HepG2 (cell line): ENCODE data around the gene LRP1B. TPM values are rescaled to one million over a fixed set of nuclear protein-coding genes. Genes with fewer than 3 reads are reported as not detected.

ENCODE experiments used
- ATAC-seq: fragments of 200-7000 bp; cut with Tn5 transposase; 3 replicates; pipeline ENCODE4 v1.9.1; 2020; ENCODE audit warnings: mild to moderate bottlenecking, moderate library complexity
- BruUV-seq: library from RNA; stranded (reverse); fragments of 400-500 nt; replicated peaks from 2 replicates; lab custom pipeline; 2021; lab: Mats Ljungman, UMichigan
- CTCF ChIA-PET: fragments of 300-600 bp; formaldehyde crosslinking; extraction: SDS; loops from one replicate; lab custom pipeline; 2021; ENCODE audit warnings: low total read pairs, inconsistent platforms, low intra/inter-chr PET ratio; lab: Yijun Ruan, JAX
- POLR2A ChIA-PET: fragments of 350-600 bp; sonication (Branson Sonifier 250); formaldehyde crosslinking; loops from one replicate; lab custom pipeline; 2020; ENCODE audit warnings: antibody characterized with exemption, inconsistent platforms; lab: Yijun Ruan, JAX
- DNase-seq: peaks from one replicate; pipeline ENCODE4 v3.0.0-alpha.2; 2015; ENCODE audit warnings: low spot score
- FAIRE-seq: peaks from 3 replicates; lab custom pipeline; 2011; peaks lifted over from hg19 to GRCh38; lab: Jason Lieb, UNC
- H2AFZ ChIP-seq: one replicate; pipeline ENCODE4 v1.6.1; 2011; ENCODE audit warnings: low read length, inconsistent platforms
- H3K27ac ChIP-seq: fragments of 300-600 bp; 3 replicates; pipeline ENCODE4 v1.8.0; 2011; ENCODE audit warnings: mixed run types, mild to moderate bottlenecking, mixed read lengths, low read length, inconsistent platforms; ENCODE audit not compliant: insufficient read depth; ENCODE audit errors: extremely low read length
- H3K27me3 ChIP-seq, 2 experiments: fragments of 200-600 bp in 1 of 2; 2 replicates in 1 of 2; 3 replicates in 1 of 2; pipeline versions ENCODE4 v1.6.0 to v1.8.0; 2011; ENCODE audit warnings: low read length in 2 of 2, mild to moderate bottlenecking in 2 of 2, moderate library complexity in 2 of 2, inconsistent platforms in 1 of 2; ENCODE audit not compliant: insufficient read depth in 2 of 2, control insufficient read depth in 1 of 2
- H3K36me3 ChIP-seq, 2 experiments: fragments of 200-600 bp in 1 of 2; replicated peaks in 1 of 2; 2 replicates in 1 of 2; 3 replicates in 1 of 2; pipeline versions ENCODE4 v1.5.1 to v1.8.0; 2011; ENCODE audit warnings: low read length in 2 of 2, inconsistent platforms in 1 of 2; ENCODE audit not compliant: insufficient read depth in 2 of 2, control insufficient read depth in 1 of 2
- H3K4me1 ChIP-seq: 2 replicates; pipeline ENCODE4 v1.5.1; 2012; ENCODE audit warnings: low read length, inconsistent platforms; ENCODE audit not compliant: insufficient read depth
- H3K4me2 ChIP-seq: 2 replicates; pipeline ENCODE4 v1.6.0; 2011; ENCODE audit warnings: low read depth, low read length, inconsistent platforms
- H3K4me3 ChIP-seq, 3 experiments: fragments of 200-600 bp in 1 of 3; sonication (generic), shearing (Covaris generic) in 1 of 3; replicated peaks in 1 of 3; 2 replicates each; pipeline ENCODE4 v1.5.1; 2011 to 2016; ENCODE audit warnings: low read length in 3 of 3, inconsistent platforms in 2 of 3, low read depth in 2 of 3, mild to moderate bottlenecking in 2 of 3, control low read depth in 1 of 3, mixed read lengths in 1 of 3; ENCODE audit not compliant: insufficient read depth in 1 of 3
- H3K79me2 ChIP-seq: one replicate; pipeline ENCODE4 v1.6.1; 2011; ENCODE audit warnings: low read length, inconsistent platforms; ENCODE audit not compliant: insufficient read depth
- H3K9ac ChIP-seq: 2 replicates; pipeline ENCODE4 v1.6.0; 2011; ENCODE audit warnings: mild to moderate bottlenecking, low read depth, low read length, inconsistent platforms; ENCODE audit not compliant: insufficient read depth
- H3K9me3 ChIP-seq: 2 replicates; pipeline ENCODE4 v1.5.1; 2012; ENCODE audit warnings: mild to moderate bottlenecking, low read length
- H4K20me1 ChIP-seq: 2 replicates; pipeline ENCODE4 v1.6.0; 2011; ENCODE audit warnings: inconsistent platforms, mild to moderate bottlenecking, low read length, moderate library complexity; ENCODE audit not compliant: insufficient read depth
- BCLAF1 ChIP-seq: fragments of 450-650 bp; IDR thresholded peaks from 2 replicates; pipeline ENCODE4 v1.6.1; 2017; ENCODE audit warnings: mild to moderate bottlenecking
- CBX2 ChIP-seq, 2 experiments: fragments of 200-600 bp in 1 of 2; sonication (generic); formaldehyde crosslinking in 1 of 2; IDR thresholded peaks; 2 replicates each; pipeline versions ENCODE4 v1.7.0 to v1.8.1; 2018 to 2022; ENCODE audit warnings: low read depth in 2 of 2, low read length in 1 of 2, mild to moderate bottlenecking in 1 of 2, missing genetic modification reagents in 1 of 2
- CREM ChIP-seq, 2 experiments: sonication (generic) in 1 of 2; formaldehyde crosslinking in 1 of 2; IDR thresholded peaks; 2 replicates each; pipeline versions ENCODE4 v1.4.0 to v1.6.1; 2016 to 2020; ENCODE audit warnings: antibody characterized with exemption in 1 of 2, mild to moderate bottlenecking in 1 of 2, missing genetic modification reagents in 1 of 2
- FOXK1 ChIP-seq: sonication (generic); formaldehyde crosslinking; IDR thresholded peaks from 2 replicates; pipeline ENCODE4 v1.4.0; 2020; ENCODE audit warnings: low read depth, missing genetic modification reagents, borderline replicate concordance
- JDP2 ChIP-seq: sonication (generic); formaldehyde crosslinking; IDR thresholded peaks from 2 replicates; pipeline ENCODE4 v1.8.1; 2022; ENCODE audit warnings: missing genetic modification reagents, borderline replicate concordance
- KAT7 ChIP-seq: IDR thresholded peaks from 2 replicates; pipeline ENCODE4 v1.6.1; 2018; ENCODE audit warnings: borderline replicate concordance, missing compliant biosample characterization
- SATB2 ChIP-seq: sonication (generic); formaldehyde crosslinking; IDR thresholded peaks from 2 replicates; pipeline ENCODE4 v1.5.0; 2020; ENCODE audit warnings: missing genetic modification reagents
- SMARCE1 ChIP-seq: fragments of 450-650 bp; IDR thresholded peaks from 2 replicates; pipeline ENCODE4 v1.6.1; 2017; ENCODE audit warnings: borderline replicate concordance
- WGBS: methylation state at CpG from one replicate; pipeline ENCODE4 v1.1.6; 2017; ENCODE audit warnings: low lambda C conversion rate; 5-methylcytosine and 5-hydroxymethylcytosine counted together
- in situ Hi-C: cut with HindIII; loops from 2 replicates; pipeline ENCODE4 v1.10.0; 2017; ENCODE audit warnings: low pct_unique_long_range_greater_than_20kb; ENCODE audit not compliant: extremely low pct_ligation_motif_present
- intact Hi-C: fragments of 100-400 bp; cut with micrococcal nuclease; formaldehyde crosslinking; loops from one replicate; pipeline ENCODE4 v1.10.0; 2022; ENCODE audit not compliant: unreplicated experiment
- polyA plus RNA-seq, 8 experiments: library from polyadenylated mRNA; depleted of rRNA in 3 of 8; stranded (reverse) in 7 of 8; unstranded in 1 of 8; fragments of >200 nt; fragmentation: Illumina TruSeq in 4 of 8; extraction: Trizol in 4 of 8; gene quantifications; 2 replicates each; pipeline versions ENCODE4 v1.2.1 to v1.2.3, GENCODE V29; 2011 to 2016; ENCODE audit warnings: low read depth in 4 of 8, missing spikeins in 1 of 8, mixed read lengths in 1 of 8; ENCODE audit not compliant: insufficient read depth in 1 of 8
- total RNA-seq, 5 experiments: library from RNA; depleted of rRNA; stranded (reverse); fragments of >200 nt; fragmentation: Illumina TruSeq; extraction: Trizol; gene quantifications; 2 replicates each; pipeline ENCODE4 v1.2.3, GENCODE V29; 2016; ENCODE audit warnings: low read depth in 1 of 5
- TF ChIP-seq, protein P1 (sequence below): fragments of 450-650 bp; IDR thresholded peaks from 2 replicates; pipeline ENCODE4 v1.6.1; 2016
- TF ChIP-seq, protein P2 (sequence below): IDR thresholded peaks from 2 replicates; pipeline ENCODE4 v1.6.1; 2016; ENCODE audit warnings: missing biosample characterization, missing genetic modification reagents, low read depth

The LRP1B gene
- total and polyA plus RNA-seq, 2 of the 13 experiments (the other 11 are each of a cell fraction or from before 2014, with no cell fraction given) = 0.04 TPM; not detected in 1

GRCh38 chr2:141392517-141393213, 738.2 kb downstream of the LRP1B start:
- 3% methylated on average over 5 of the region's 5 CpGs for WGBS
- DNase-seq (peak; percentile 42), FAIRE-seq (no peak), ATAC-seq (no peak)
- no peaks in the 10 kb centered on the region for H4K20me1 ChIP-seq
- no peak overlapping the region for H3K4me2 ChIP-seq
- no peaks in the 10 kb centered on the region for H3K27me3 ChIP-seq
- BruUV-seq = no TSS peak
- H3K4me1 ChIP-seq = no peaks in the 10 kb centered on the region
- H3K79me2 ChIP-seq = no peaks in the 10 kb centered on the region
- no peak overlapping the region for H2AFZ ChIP-seq
- H3K9me3 ChIP-seq = no peaks in the 10 kb centered on the region
- POLR2A ChIA-PET = no interaction called here
- no peak overlapping the region for H3K9ac ChIP-seq
- CTCF ChIA-PET = no interaction called here
- in situ Hi-C loops (no loop called here), intact Hi-C loops (loop anchor here (10.0 kb wide), 1 partner anchor 458 kb away; no protein-coding TSS in a partner anchor)
- no peak overlapping the region for H3K27ac ChIP-seq
- H3K4me3 ChIP-seq = no peak overlapping the region
- H3K36me3 ChIP-seq = no peaks in the 10 kb centered on the region
- TF ChIP-seq SATB2 = no peak
- no peak for TF ChIP-seq FOXK1
- no peak for TF ChIP-seq CREM (IDR thresholded peaks at IDR 0.05)
- no peak for TF ChIP-seq CREM (CRISPR knock-in tag; IDR thresholded peaks at IDR 0.05)
- no peak for TF ChIP-seq SMARCE1
- no peak for TF ChIP-seq JDP2 (CRISPR knock-in tag)
- no peak for TF ChIP-seq CBX2 (IDR thresholded peaks at IDR 0.05; ENCODE audit: low read depth, low read length)
- no peak for TF ChIP-seq CBX2 (CRISPR knock-in tag; IDR thresholded peaks at IDR 0.05; ENCODE audit: low read depth)
- no peak for TF ChIP-seq BCLAF1
- TF ChIP-seq KAT7 (CRISPR knock-in tag) = no peak
- TF ChIP-seq, protein P1, sequence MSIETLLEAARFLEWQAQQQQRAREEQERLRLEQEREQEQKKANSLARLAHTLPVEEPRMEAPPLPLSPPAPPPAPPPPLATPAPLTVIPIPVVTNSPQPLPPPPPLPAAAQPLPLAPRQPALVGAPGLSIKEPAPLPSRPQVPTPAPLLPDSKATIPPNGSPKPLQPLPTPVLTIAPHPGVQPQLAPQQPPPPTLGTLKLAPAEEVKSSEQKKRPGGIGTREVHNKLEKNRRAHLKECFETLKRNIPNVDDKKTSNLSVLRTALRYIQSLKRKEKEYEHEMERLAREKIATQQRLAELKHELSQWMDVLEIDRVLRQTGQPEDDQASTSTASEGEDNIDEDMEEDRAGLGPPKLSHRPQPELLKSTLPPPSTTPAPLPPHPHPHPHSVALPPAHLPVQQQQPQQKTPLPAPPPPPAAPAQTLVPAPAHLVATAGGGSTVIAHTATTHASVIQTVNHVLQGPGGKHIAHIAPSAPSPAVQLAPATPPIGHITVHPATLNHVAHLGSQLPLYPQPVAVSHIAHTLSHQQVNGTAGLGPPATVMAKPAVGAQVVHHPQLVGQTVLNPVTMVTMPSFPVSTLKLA = no peak
- TF ChIP-seq, protein P2, sequence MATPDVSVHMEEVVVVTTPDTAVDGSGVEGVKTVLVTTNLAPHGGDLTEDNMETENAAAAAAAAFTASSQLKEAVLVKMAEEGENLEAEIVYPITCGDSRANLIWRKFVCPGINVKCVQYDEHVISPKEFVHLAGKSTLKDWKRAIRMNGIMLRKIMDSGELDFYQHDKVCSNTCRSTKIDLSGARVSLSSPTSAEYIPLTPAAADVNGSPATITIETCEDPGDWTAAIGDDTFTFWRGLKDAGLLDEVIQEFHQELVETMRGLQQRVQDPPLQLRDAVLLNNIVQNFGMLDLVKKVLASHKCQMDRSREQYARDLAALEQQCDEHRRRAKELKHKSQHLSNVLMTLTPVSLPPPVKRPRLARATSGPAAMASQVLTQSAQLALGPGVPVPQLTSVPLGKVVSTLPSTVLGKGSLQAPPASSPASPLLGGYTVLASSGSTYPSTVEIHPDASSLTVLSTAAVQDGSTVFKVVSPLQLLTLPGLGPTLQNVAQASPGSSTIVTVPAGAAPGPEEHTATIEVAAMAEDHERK (CRISPR knock-in tag) = no peak
